Endothelial cell of umbilical vein (primary cell): ENCODE measurements around the gene PPP3CA.

ENCODE experiments used
- POLR2A ChIP-seq: IDR thresholded peaks from 2 replicates; pipeline ENCODE4 v1.6.1; 2012; ENCODE audit warnings: low read depth, mild to moderate bottlenecking, control low read depth, low read length
- POLR2AphosphoS5 ChIP-seq: IDR thresholded peaks from 2 replicates; pipeline ENCODE4 v1.6.1; 2012; ENCODE audit warnings: low read depth, mild to moderate bottlenecking, control low read depth, low read length, moderate library complexity; ENCODE audit not compliant: insufficient read depth
- TF ChIP-seq, protein P1 (sequence below), 2 donors: IDR thresholded peaks; 1 replicate in 1 of 2; 2 replicates in 1 of 2; pipeline ENCODE4 v1.5.1; 2011; ENCODE audit warnings: low read length in 2 of 2, mild to moderate bottlenecking in 2 of 2, moderate library complexity in 2 of 2, control low read depth in 1 of 2, inconsistent platforms in 1 of 2, low read depth in 1 of 2; ENCODE audit not compliant: insufficient read depth in 1 of 2; ENCODE audit errors: extremely low read depth in 1 of 2

DNA sequence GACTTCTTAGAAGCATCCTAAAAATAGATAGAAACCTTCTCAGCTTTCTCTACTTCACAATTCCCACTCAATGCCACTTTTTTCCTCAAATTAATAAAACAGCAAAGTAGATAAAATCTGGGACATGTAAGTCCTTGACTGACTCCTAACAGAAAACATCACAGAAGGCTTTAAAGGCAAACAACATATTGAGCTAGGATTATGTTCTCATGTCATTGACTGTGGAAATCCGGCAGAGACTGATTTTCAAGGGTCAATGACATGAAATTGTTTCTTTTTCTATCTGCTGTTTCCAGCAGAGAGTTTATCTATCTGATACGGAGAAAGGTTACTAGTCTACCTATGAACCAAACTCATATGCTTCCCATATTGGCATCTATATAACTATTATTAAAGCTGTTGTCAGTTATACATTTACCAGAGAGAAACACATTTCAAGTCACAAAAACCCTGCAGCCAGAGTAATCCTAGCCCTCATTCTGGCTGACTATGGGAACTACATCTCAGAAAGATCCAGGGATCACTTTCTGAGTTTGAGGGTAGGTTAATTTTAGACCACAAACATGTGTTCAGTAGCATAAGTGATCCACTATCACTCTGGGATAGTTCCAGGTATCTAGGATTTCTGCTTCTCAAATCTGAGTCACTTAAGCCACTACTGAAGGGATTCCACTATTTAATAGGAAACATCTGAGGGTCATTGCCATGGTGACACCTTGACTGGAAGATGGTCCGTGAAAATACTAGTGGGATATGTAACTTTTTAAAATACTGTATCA lies 147.6 kb downstream of the PPP3CA start:
- TF ChIP-seq POLR2AphosphoS5 = no peak
- TF ChIP-seq, protein P1, sequence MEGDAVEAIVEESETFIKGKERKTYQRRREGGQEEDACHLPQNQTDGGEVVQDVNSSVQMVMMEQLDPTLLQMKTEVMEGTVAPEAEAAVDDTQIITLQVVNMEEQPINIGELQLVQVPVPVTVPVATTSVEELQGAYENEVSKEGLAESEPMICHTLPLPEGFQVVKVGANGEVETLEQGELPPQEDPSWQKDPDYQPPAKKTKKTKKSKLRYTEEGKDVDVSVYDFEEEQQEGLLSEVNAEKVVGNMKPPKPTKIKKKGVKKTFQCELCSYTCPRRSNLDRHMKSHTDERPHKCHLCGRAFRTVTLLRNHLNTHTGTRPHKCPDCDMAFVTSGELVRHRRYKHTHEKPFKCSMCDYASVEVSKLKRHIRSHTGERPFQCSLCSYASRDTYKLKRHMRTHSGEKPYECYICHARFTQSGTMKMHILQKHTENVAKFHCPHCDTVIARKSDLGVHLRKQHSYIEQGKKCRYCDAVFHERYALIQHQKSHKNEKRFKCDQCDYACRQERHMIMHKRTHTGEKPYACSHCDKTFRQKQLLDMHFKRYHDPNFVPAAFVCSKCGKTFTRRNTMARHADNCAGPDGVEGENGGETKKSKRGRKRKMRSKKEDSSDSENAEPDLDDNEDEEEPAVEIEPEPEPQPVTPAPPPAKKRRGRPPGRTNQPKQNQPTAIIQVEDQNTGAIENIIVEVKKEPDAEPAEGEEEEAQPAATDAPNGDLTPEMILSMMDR (IDR thresholded peaks at IDR 0.05; ENCODE audit: extremely low read depth in 1 of 2, insufficient read depth in 1 of 2, low read depth in 1 of 2, low read length in 2 of 2) = no peak
- TF ChIP-seq POLR2A = no peak
